ENCODE results near the gene SOCS1. TPM values are rescaled to one million over a fixed set of nuclear protein-coding genes. Genes with fewer than 3 reads are reported as not detected.

The SOCS1 gene
- total RNA-seq, 1 donor from 2014 or later = 7.4 TPM

DNA sequence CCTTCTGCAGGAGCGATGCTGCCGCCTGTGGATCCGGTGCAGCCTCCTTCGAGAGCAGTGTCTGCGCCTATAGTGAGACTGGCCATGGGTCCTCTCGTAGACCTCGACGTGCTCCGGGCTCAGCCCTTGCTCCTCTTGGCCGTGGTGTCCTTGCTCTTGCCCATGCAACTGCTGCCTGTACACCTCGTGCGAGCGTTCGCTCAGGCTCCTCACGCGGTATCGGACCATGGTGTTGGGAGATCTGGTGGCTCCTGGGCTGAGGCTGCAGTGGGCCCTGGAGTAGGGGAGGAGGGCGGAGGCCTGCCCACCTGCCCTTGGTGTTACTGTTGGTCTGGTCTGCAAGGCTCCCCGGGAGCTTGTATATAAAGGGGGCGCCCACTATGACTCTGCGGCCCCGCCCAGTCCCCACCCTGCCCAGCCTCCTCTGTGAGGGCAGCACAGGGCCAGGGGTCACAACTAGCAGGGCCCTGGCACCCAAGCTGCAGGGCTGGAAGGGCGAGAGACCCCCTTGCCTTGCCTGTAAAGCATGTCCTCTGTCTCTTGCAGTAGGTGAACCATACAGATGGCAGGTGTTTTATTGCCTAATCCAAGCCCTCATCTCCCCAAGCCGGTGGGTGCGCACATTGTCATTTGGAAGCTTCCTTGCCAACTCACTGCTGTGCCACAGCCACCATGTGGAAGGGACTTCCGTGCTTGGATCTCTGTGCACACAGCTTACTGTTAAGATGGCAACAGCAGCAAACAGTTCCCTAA lies 20.3 kb upstream of the SOCS1 start, which contains the start of gene PRM2:
TSS of gene PRM2 (minus strand) at position 338 of the 753 bp plus-strand sequence. CDS start at position 228, 110 bp downstream.
- no peak within 1 kb of the TSS for H3K4me3 Mint-ChIP-seq (ENCODE audit: unreplicated experiment)
- peaks cover 4% of the 10 kb centered on the region for H3K27me3 Mint-ChIP-seq (ENCODE audit: unreplicated experiment)
- no peaks in the 10 kb centered on the region for H3K9me3 Mint-ChIP-seq (ENCODE audit: unreplicated experiment)
- no peak for DNase-seq (ENCODE audit: low spot score)
- no peaks in the 10 kb centered on the region for H3K4me1 Mint-ChIP-seq (ENCODE audit: unreplicated experiment)
- H3K36me3 Mint-ChIP-seq (ENCODE audit: low read depth, unreplicated experiment) = no peaks in the 10 kb centered on the region
- TF ChIP-seq CTCF (IDR thresholded peaks at IDR 0.05; ENCODE audit: unreplicated experiment) = no peak
- H3K27ac Mint-ChIP-seq (ENCODE audit: unreplicated experiment) = no peak within 1 kb of the TSS

DNA sequence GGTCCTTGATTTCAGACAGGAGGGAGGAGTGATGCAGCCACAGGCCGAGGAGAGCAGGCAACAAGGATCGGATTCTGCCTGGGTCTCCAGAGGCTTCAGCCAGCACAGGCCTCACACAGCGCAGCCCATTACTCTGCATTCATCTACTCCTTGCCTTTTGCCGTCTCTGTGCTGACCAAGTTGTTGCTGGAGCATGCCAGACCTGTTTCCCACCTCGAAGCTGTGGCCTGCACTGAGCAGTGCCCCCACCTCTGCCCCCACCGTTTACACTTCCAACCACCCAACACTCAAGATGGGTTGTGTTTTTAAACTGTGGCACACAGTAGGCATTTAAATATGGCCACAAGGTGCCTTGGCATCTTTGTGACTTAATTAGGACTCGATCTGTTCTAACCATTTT lies 19.0 kb upstream of the SOCS1 start:
- Mint-ChIP-seq H3K36me3 (ENCODE audit: low read depth, unreplicated experiment) (no peaks in the 10 kb centered on the region), H3K9me3 (ENCODE audit: unreplicated experiment) (no peaks in the 10 kb centered on the region), H3K27me3 (ENCODE audit: unreplicated experiment) (peaks cover 7% of the 10 kb centered on the region), H3K4me3 (ENCODE audit: unreplicated experiment) (no peak overlapping the region), H3K4me1 (ENCODE audit: unreplicated experiment) (no peaks in the 10 kb centered on the region), H3K27ac (ENCODE audit: unreplicated experiment) (no peak overlapping the region)
- DNase-seq (ENCODE audit: low spot score) = no peak
- TF ChIP-seq CTCF (IDR thresholded peaks at IDR 0.05; ENCODE audit: unreplicated experiment) = no peak

DNA sequence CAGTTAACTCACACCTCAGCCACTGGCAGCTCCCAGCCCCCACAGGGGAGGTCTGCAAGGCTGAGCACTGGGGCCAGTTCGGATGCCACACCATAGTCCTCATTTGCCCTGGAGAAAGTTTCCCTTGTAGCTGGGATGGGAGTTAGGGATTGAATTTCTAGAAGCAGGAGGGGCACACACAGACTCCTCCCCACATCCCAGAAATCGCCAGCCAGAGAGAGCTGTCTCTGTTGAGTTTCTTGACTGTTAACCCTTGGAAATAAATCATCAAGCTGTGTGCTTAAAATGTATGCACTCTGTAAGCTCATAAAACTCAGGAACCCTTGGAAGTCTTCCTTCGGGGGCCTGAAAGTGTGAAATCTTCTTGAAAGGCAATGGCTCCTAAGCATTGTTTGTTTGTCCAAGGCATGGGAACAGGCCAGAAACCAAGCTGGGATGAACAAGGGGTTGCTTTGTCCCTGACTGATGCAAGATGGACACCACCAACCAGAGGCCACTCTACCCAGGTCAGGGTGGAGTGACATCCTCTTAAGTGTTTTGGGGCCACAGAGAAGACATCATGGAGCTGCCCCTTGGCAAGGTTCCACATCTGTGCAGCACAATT lies 17.8 kb upstream of the SOCS1 start:
- no peak overlapping the region for H3K4me3 Mint-ChIP-seq (ENCODE audit: unreplicated experiment)
- peaks cover 7% of the 10 kb centered on the region for H3K27me3 Mint-ChIP-seq (ENCODE audit: unreplicated experiment)
- TF ChIP-seq CTCF (IDR thresholded peaks at IDR 0.05; ENCODE audit: unreplicated experiment) = no peak
- H3K9me3 Mint-ChIP-seq (ENCODE audit: unreplicated experiment) = no peaks in the 10 kb centered on the region
- no peaks in the 10 kb centered on the region for H3K36me3 Mint-ChIP-seq (ENCODE audit: low read depth, unreplicated experiment)
- no peaks in the 10 kb centered on the region for H3K4me1 Mint-ChIP-seq (ENCODE audit: unreplicated experiment)
- no peak for DNase-seq (ENCODE audit: low spot score)
- no peak overlapping the region for H3K27ac Mint-ChIP-seq (ENCODE audit: unreplicated experiment)

DNA sequence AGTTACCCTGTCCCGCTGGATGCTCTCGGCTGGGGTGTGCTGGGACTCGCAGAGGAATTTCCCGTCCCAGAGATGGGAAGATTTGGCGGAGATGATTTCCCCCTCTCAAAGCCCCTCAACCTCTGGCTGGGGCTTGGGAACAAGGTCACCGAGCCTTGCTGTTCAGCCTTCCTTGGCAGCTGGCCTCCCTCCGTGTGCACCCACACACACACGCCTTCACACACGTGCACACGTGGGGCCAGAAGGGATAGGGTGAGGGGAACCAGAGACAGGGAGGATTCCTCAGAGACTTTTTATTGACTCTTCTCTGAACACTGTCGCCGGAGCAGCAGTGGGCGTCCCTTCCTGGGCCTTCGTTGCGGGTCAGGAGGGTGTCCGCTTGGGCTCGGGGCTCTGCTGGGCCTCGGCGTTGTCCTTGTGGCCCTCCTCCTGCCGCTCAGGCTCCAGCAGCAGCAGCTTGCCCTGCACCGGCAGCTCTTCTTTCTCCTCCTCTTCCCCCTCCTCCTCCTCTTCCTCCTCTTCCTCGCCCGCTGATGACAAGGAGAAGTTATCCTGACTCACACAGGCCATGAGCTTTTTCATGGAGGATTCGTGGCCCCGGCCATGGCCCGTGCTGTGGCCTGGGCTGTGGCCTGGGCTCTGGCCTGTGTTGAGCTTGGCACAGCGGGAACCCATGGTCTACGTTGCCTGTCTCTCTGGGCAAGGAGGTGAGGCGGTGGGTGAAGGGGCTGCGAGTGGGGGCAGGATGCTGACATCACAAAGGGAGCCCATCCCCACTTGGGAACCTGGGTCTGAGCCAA lies 17.1 kb upstream of the SOCS1 start, which contains the start of gene PRM3:
TSS of gene PRM3 (minus strand) at position 709 of the 800 bp plus-strand sequence. CDS start at position 675, 34 bp downstream.
- H3K27ac Mint-ChIP-seq (ENCODE audit: unreplicated experiment) = no peak within 1 kb of the TSS
- no peak for TF ChIP-seq CTCF (IDR thresholded peaks at IDR 0.05; ENCODE audit: unreplicated experiment)
- no peak within 1 kb of the TSS for H3K4me3 Mint-ChIP-seq (ENCODE audit: unreplicated experiment)
- no peak for DNase-seq (ENCODE audit: low spot score)
- peaks cover 9% of the 10 kb centered on the region for H3K27me3 Mint-ChIP-seq (ENCODE audit: unreplicated experiment)
- H3K36me3 Mint-ChIP-seq (ENCODE audit: low read depth, unreplicated experiment) = no peaks in the 10 kb centered on the region
- H3K9me3 Mint-ChIP-seq (ENCODE audit: unreplicated experiment) = no peaks in the 10 kb centered on the region
- no peaks in the 10 kb centered on the region for H3K4me1 Mint-ChIP-seq (ENCODE audit: unreplicated experiment)
